Measurements from ENCODE around the gene MED14. TPM values are rescaled to one million over a fixed set of nuclear protein-coding genes. Genes with fewer than 3 reads are reported as not detected.

MED14 gene
- total and polyA plus RNA-seq, 2 of the 8 experiments (the other 6 are each of a cell fraction or from before 2014, with no cell fraction given) = 79.7 to 117 TPM

GRCh38 chrX:40773188-40773587, 37.8 kb upstream of the MED14 start (continued):
- TF ChIP-seq KDM4A (IDR thresholded peaks at IDR 0.05; ENCODE audit: low read depth, low read length, severe bottlenecking) = no peak
- TF ChIP-seq POU5F1 (IDR thresholded peaks at IDR 0.05; ENCODE audit: low read depth, low read length) = no peak
- TF ChIP-seq TAF1 (IDR thresholded peaks at IDR 0.05; ENCODE audit: low read depth, low read length) = no peak
